HG03342 (cell line): ENCODE data around the gene SLC25A6.
"Not testable (repeated sequence)": the region's sequence is repeated elsewhere in the genome, so short reads cannot be mapped to it uniquely, and the experiment has no call there.

Source experiments
- ATAC-seq: cut with Tn5 transposase; IDR thresholded peaks from one replicate; pipeline ENCODE4 v1.9.1; 2021; ENCODE audit warnings: mild to moderate bottlenecking, moderate library complexity; ENCODE audit not compliant: unreplicated experiment

The SLC25A6 gene

GRCh38 chrX:1416327-1416784, 24.4 kb upstream of the SLC25A6 start:
- ATAC-seq = no peak

GRCh38 chrX:1412551-1413161, 20.7 kb upstream of the SLC25A6 start:
- ATAC-seq = no peak

- ATAC-seq = no peak
Measured at GRCh38 chrX:1411326-1411725, 19.4 kb upstream of the SLC25A6 start.

- no peak for ATAC-seq
Measured at GRCh38 chrX:1407035-1407434, 15.1 kb upstream of the SLC25A6 start.

GRCh38 chrX:1405769-1406168, 13.9 kb upstream of the SLC25A6 start:
- ATAC-seq = not testable (repeated sequence)

- not testable (repeated sequence) for ATAC-seq
Measured at GRCh38 chrX:1403867-1404266, 12.0 kb upstream of the SLC25A6 start.

- no peak for ATAC-seq
Measured at GRCh38 chrX:1403228-1403627, 11.3 kb upstream of the SLC25A6 start.

GRCh38 chrX:1401611-1402430, 9.9 kb upstream of the SLC25A6 start:
- ATAC-seq = no peak

- ATAC-seq = no peak
Measured at GRCh38 chrX:1400742-1401471, 9.0 kb upstream of the SLC25A6 start.

- ATAC-seq = no peak
Measured at GRCh38 chrX:1400049-1400448, 8.1 kb upstream of the SLC25A6 start.

GRCh38 chrX:1398431-1399340, 6.8 kb upstream of the SLC25A6 start:
- no peak for ATAC-seq

GRCh38 chrX:1397441-1398270, 5.7 kb upstream of the SLC25A6 start:
- ATAC-seq = no peak

- ATAC-seq = no peak
Measured at GRCh38 chrX:1397001-1397400, 5.1 kb upstream of the SLC25A6 start.

- ATAC-seq = no peak
Measured at GRCh38 chrX:1395646-1396216, 3.8 kb upstream of the SLC25A6 start.

- no peak for ATAC-seq
Measured at GRCh38 chrX:1394731-1395501, 3.0 kb upstream of the SLC25A6 start.

- ATAC-seq = no peak
Measured at GRCh38 chrX:1393871-1394615, 2.1 kb upstream of the SLC25A6 start.

- ATAC-seq = peak; percentile 31
Measured at GRCh38 chrX:1392376-1393068, 609 bp upstream of the SLC25A6 start.

- ATAC-seq = no peak
Measured at GRCh38 chrX:1391370-1391706, 575 bp downstream of the SLC25A6 start.
